Lower lobe of right lung (tissue), 2 donors: ENCODE results near the gene ADGRE3. TPM values are rescaled to one million over a fixed set of nuclear protein-coding genes. Genes with fewer than 3 reads are reported as not detected.

Experiments
- ATAC-seq, 2 donors: fragments of 200-7000 bp; cut with Tn5 transposase; one replicate each; pipeline ENCODE4 v1.9.1; 2020 to 2022; ENCODE audit warnings: mild to moderate bottlenecking in 2 of 2, moderate library complexity in 2 of 2
- DNase-seq: peaks from one replicate; pipeline ENCODE4 v3.0.0-alpha.2; 2020
- H3K27ac ChIP-seq: fragments of 200-600 bp; one replicate; pipeline ENCODE4 v1.8.0; 2022
- H3K27me3 ChIP-seq: fragments of 200-600 bp; one replicate; pipeline ENCODE4 v1.8.0; 2022; ENCODE audit warnings: low read depth
- H3K36me3 ChIP-seq: fragments of 200-600 bp; one replicate; pipeline ENCODE4 v1.8.0; 2022; ENCODE audit warnings: mild to moderate bottlenecking
- H3K4me1 ChIP-seq: fragments of 200-600 bp; one replicate; pipeline ENCODE4 v1.8.0; 2022
- H3K4me3 ChIP-seq: fragments of 200-600 bp; one replicate; pipeline ENCODE4 v1.8.0; 2022; ENCODE audit warnings: mild to moderate bottlenecking
- H3K9me3 ChIP-seq: fragments of 200-600 bp; one replicate; pipeline ENCODE4 v1.8.0; 2022
- CTCF ChIP-seq: fragments of 200-600 bp; IDR thresholded peaks from one replicate; pipeline ENCODE4 v1.8.0; 2022; ENCODE audit warnings: antibody characterized with exemption, mild to moderate bottlenecking
- intact Hi-C: fragments of 100-400 bp; cut with DNase I; formaldehyde crosslinking; loops from one replicate; pipeline ENCODE4 v1.11.0; 2022
- total RNA-seq: library from RNA; stranded (reverse); fragmentation: NEBNext Ultra II Directional; extraction: Animal tissue kit (Norgen Biotek cat#: 25700); gene quantifications from one replicate; pipeline ENCODE4 v1.2.1, GENCODE V29; 2021
- donor health status: DM: no; HTN: yes; CAD: no; lungs with severe emphysema.

Gene ADGRE3
- total RNA-seq, 1 donor from 2014 or later = 25.5 TPM

DNA sequence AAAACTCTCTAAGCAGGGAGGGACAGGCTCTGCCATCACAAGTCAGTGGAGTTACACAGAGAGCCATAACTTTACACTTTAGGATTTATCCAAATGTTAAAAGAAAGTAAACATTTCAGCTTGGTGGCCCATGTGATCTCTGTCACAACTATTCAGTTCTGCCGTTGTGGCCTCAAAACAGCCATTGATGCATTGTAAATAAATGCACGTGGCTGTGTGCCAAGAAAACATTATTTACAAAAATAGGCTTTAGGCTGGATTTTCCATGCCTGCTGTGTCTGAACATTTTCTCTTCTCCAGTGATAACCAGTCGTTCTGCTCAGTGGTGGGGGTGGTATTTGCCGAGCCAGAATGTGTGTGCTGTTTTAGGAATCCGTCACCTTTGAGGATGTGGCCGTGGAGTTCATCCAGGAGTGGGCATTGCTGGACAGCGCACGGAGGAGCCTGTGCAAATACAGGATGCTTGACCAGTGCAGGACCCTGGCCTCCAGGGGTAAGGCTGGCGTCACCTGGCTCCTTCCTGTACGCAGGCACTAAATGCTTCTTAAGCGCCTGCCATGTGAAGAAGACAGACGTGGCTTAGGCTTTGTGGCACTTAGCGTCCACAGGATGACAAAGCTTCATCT is 20.1 kb upstream of the ADGRE3 start:
- no peak for ATAC-seq
- Histone ChIP-seq H3K4me3 (no peak overlapping the region), H3K27ac (no peak overlapping the region), H3K27me3 (no peaks in the 10 kb centered on the region), H3K4me1 (peaks cover 11% of the 10 kb centered on the region), H3K36me3 (peaks cover 62% of the 10 kb centered on the region), H3K9me3 (no peaks in the 10 kb centered on the region)
- intact Hi-C loops = no loop called here
- TF ChIP-seq CTCF = no peak
- no peak for DNase-seq

GRCh38 chr19:14689598-14690503 is 15.2 kb upstream of the ADGRE3 start, which contains the start of gene ZNF333:
TSS of gene ZNF333 (plus strand) at chr19:14690048. CDS start at chr19:14693492, 3,444 bp downstream.
- Histone ChIP-seq H3K27me3 (no peaks in the 10 kb centered on the region), H3K4me1 (peaks cover 17% of the 10 kb centered on the region), H3K27ac (peak within 1 kb of the TSS; percentile 96), H3K9me3 (no peaks in the 10 kb centered on the region), H3K4me3 (peak within 1 kb of the TSS; percentile 85), H3K36me3 (peaks cover 13% of the 10 kb centered on the region)
- intact Hi-C loops = no loop called here
- TF ChIP-seq CTCF = no peak
- DNase-seq (peak; percentile 98), ATAC-seq (peak; percentile 99)

- intact Hi-C loops = no loop called here
- ATAC-seq (no peak), DNase-seq (peak; percentile 55)
- Histone ChIP-seq H3K4me3 (no peak overlapping the region), H3K36me3 (no peaks in the 10 kb centered on the region), H3K4me1 (peaks cover 17% of the 10 kb centered on the region), H3K27ac (no peak overlapping the region), H3K9me3 (no peaks in the 10 kb centered on the region), H3K27me3 (no peaks in the 10 kb centered on the region)
- peak; percentile 34 for TF ChIP-seq CTCF
Observed at GRCh38 chr19:14686411-14686810, 11.8 kb upstream of the ADGRE3 start.

GRCh38 chr19:14683439-14683838 is 8.8 kb upstream of the ADGRE3 start:
- Histone ChIP-seq H3K27me3 (no peaks in the 10 kb centered on the region), H3K4me3 (no peak overlapping the region), H3K9me3 (no peaks in the 10 kb centered on the region), H3K27ac (no peak overlapping the region), H3K36me3 (no peaks in the 10 kb centered on the region), H3K4me1 (no peaks in the 10 kb centered on the region)
- no peak for TF ChIP-seq CTCF
- intact Hi-C loops = no loop called here
- ATAC-seq = peak; percentile 50 to 78
- no peak for DNase-seq

- DNase-seq = no peak
Observed at GRCh38 chr19:14682084-14682483, 7.4 kb upstream of the ADGRE3 start.

More at GRCh38 chr19:14682084-14682483, 7.4 kb upstream of the ADGRE3 start:
- Histone ChIP-seq H3K4me1 (no peaks in the 10 kb centered on the region), H3K27ac (no peak overlapping the region), H3K27me3 (no peaks in the 10 kb centered on the region), H3K36me3 (no peaks in the 10 kb centered on the region), H3K4me3 (no peak overlapping the region), H3K9me3 (no peaks in the 10 kb centered on the region)
- ATAC-seq = no peak
- TF ChIP-seq CTCF = no peak
- intact Hi-C loops = no loop called here
